ENCODE measurements around the gene TRAPPC2.
"Not testable (repeated sequence)": the region's sequence is repeated elsewhere in the genome, so short reads cannot be mapped to it uniquely, and the experiment has no call there.

Gene TRAPPC2

GRCh38 chrX:13698432-13698831 is 36.0 kb downstream of the TRAPPC2 start:
- no peak for DNase-seq (ENCODE audit: low spot score)

- no peak for DNase-seq (ENCODE audit: low spot score)
These were observed 36.4 kb downstream of the TRAPPC2 start for GRCh38 chrX:13697976-13698375.

- DNase-seq (ENCODE audit: low spot score): no peak
These were observed 37.0 kb downstream of the TRAPPC2 start for GRCh38 chrX:13697455-13697854.

GRCh38 chrX:13695601-13696115 is 38.8 kb downstream of the TRAPPC2 start:
- DNase-seq (ENCODE audit: low spot score): no peak

- DNase-seq (ENCODE audit: low spot score): no peak
These were observed 39.4 kb downstream of the TRAPPC2 start for GRCh38 chrX:13694983-13695382.

- no peak for DNase-seq (ENCODE audit: low spot score)
These were observed 40.1 kb downstream of the TRAPPC2 start for GRCh38 chrX:13694359-13694758.

GRCh38 chrX:13693341-13693961 is 41.0 kb downstream of the TRAPPC2 start:
- DNase-seq (ENCODE audit: low spot score): no peak

- DNase-seq (ENCODE audit: low spot score): no peak
These were observed 41.6 kb downstream of the TRAPPC2 start for GRCh38 chrX:13692771-13693231.

- peak; percentile 31 for DNase-seq (ENCODE audit: low spot score)
These were observed 42.5 kb downstream of the TRAPPC2 start for GRCh38 chrX:13691841-13692371.

GRCh38 chrX:13690836-13691235 is 43.6 kb downstream of the TRAPPC2 start:
- DNase-seq (ENCODE audit: low spot score): no peak

GRCh38 chrX:13689741-13690211 is 44.6 kb downstream of the TRAPPC2 start:
- DNase-seq (ENCODE audit: low spot score): no peak

GRCh38 chrX:13688958-13689740 is 45.3 kb downstream of the TRAPPC2 start, which contains the start of gene RAB9A:
Gene RAB9A (plus strand): TSS chrX:13689128. CDS start chrX:13708747, 19,619 bp downstream.
- peak; percentile 80 for DNase-seq (ENCODE audit: low spot score)

GRCh38 chrX:13688384-13688957 is 45.9 kb downstream of the TRAPPC2 start:
- no peak for DNase-seq (ENCODE audit: low spot score)

GRCh38 chrX:13687203-13687602 is 47.2 kb downstream of the TRAPPC2 start:
- DNase-seq (ENCODE audit: low spot score): no peak

- no peak for DNase-seq (ENCODE audit: low spot score)
These were observed 49.2 kb downstream of the TRAPPC2 start for GRCh38 chrX:13685126-13685763.

- no peak for DNase-seq (ENCODE audit: low spot score)
These were observed 50.1 kb downstream of the TRAPPC2 start for GRCh38 chrX:13684361-13684760.

- DNase-seq (ENCODE audit: low spot score): no peak
These were observed 52.8 kb downstream of the TRAPPC2 start for GRCh38 chrX:13681595-13681994.

GRCh38 chrX:13679700-13680099 is 54.7 kb downstream of the TRAPPC2 start:
- not testable (repeated sequence) for DNase-seq (ENCODE audit: low spot score)

- DNase-seq (ENCODE audit: low spot score): no peak
These were observed 57.5 kb downstream of the TRAPPC2 start for GRCh38 chrX:13676885-13677284.

- no peak for DNase-seq (ENCODE audit: low spot score)
These were observed 61.4 kb downstream of the TRAPPC2 start for GRCh38 chrX:13673016-13673415.

GRCh38 chrX:13670197-13670596 is 64.2 kb downstream of the TRAPPC2 start:
- DNase-seq (ENCODE audit: low spot score): no peak

- not testable (repeated sequence) for DNase-seq (ENCODE audit: low spot score)
These were observed 64.7 kb downstream of the TRAPPC2 start for GRCh38 chrX:13669755-13670154.

Measured in germinal center (tissue), 1 donor.